Lower leg skin (tissue), 3 donors: ENCODE results near the gene RAB3GAP2.

ENCODE experiments used
- CTCF ChIP-seq, 3 donors: fragments of 450-650 bp; IDR thresholded peaks; one replicate each; pipeline ENCODE4 v1.5.1; 2016; ENCODE audit warnings: antibody characterized with exemption in 3 of 3, mild to moderate bottlenecking in 3 of 3, moderate library complexity in 2 of 3
- POLR2A ChIP-seq, 2 donors: fragments of 450-650 bp; IDR thresholded peaks; one replicate each; pipeline ENCODE4 v1.6.1; 2016 to 2017; ENCODE audit warnings: antibody characterized with exemption in 2 of 2, mild to moderate bottlenecking in 1 of 2, moderate library complexity in 1 of 2

DNA sequence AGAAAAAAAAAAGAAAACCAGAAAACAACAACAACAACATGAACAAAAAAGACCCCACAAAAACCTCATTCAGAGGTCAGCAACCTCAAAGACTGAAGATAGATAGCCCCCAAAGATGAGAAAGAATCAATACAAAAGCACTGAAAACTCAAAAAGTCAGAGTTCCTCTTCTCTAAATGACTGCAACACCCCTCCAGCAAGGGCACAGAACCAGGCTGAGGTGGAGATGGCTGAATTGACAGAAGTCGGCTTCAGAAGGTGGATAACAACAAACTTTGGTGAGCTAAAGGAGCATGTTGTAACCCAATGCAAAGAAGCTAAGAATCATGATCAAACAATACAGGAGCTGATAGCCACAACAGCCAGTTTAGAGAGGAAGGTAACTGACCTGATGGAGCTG lies 17.0 kb downstream of the RAB3GAP2 start:
- TF ChIP-seq CTCF (IDR thresholded peaks at IDR 0.05): no peak
- TF ChIP-seq POLR2A (IDR thresholded peaks at IDR 0.05): no peak
